Spleen (tissue), 11 donors: ENCODE measurements around the gene NISCH. TPM values are rescaled to one million over a fixed set of nuclear protein-coding genes. Genes with fewer than 3 reads are reported as not detected.

ENCODE experiments used
- DNase-seq: peaks from one replicate; pipeline ENCODE4 v3.0.0-alpha.2; 2020
- H3K27ac ChIP-seq, 8 donors: fragments of 200-600 bp; sonication (generic) in 7 of 8; 1 replicate in 4 of 8; 2 replicates in 4 of 8; pipeline versions ENCODE4 v1.5.0 to v1.8.0; 2016 to 2021; ENCODE audit warnings: inconsistent platforms in 4 of 8, mild to moderate bottlenecking in 4 of 8, moderate library complexity in 1 of 8
- H3K27me3 ChIP-seq, 7 donors: fragments of 200-600 bp; sonication (generic) in 6 of 7; replicated peaks in 1 of 7; 1 replicate in 4 of 7; 2 replicates in 3 of 7; pipeline versions ENCODE4 v1.5.0 to v1.8.0; 2016 to 2021; ENCODE audit warnings: inconsistent platforms in 3 of 7, mild to moderate bottlenecking in 1 of 7
- H3K36me3 ChIP-seq, 6 donors: fragments of 200-600 bp; sonication (generic) in 5 of 6; 1 replicate in 4 of 6; 2 replicates in 2 of 6; pipeline versions ENCODE4 v1.5.0 to v1.8.0; 2016 to 2021; ENCODE audit warnings: inconsistent platforms in 2 of 6
- H3K4me1 ChIP-seq, 6 donors: fragments of 200-600 bp; sonication (generic) in 5 of 6; 1 replicate in 3 of 6; 2 replicates in 3 of 6; pipeline versions ENCODE4 v1.5.0 to v1.8.0; 2016 to 2021; ENCODE audit warnings: inconsistent platforms in 3 of 6
- H3K4me3 ChIP-seq, 8 donors: fragments of 200-600 bp; sonication (generic) in 7 of 8; 1 replicate in 4 of 8; 2 replicates in 4 of 8; pipeline versions ENCODE4 v1.5.0 to v1.8.0; 2016 to 2021; ENCODE audit warnings: inconsistent platforms in 4 of 8, mild to moderate bottlenecking in 4 of 8, moderate library complexity in 2 of 8
- H3K9me3 ChIP-seq, 8 donors: fragments of 200-600 bp; sonication (generic) in 7 of 8; 1 replicate in 4 of 8; 2 replicates in 4 of 8; pipeline versions ENCODE4 v1.5.0 to v1.8.0; 2016 to 2021; ENCODE audit warnings: inconsistent platforms in 4 of 8
- CTCF ChIP-seq, 11 experiments: fragments of 200-600 bp in 7 of 11; fragments of 450-650 bp in 4 of 11; sonication (generic) in 4 of 11; IDR thresholded peaks in 8 of 11; conservative IDR thresholded peaks in 3 of 11; 1 replicate in 7 of 11; 2 replicates in 4 of 11; pipeline versions ENCODE4 v1.4.0 to v1.8.0; 2016 to 2021; ENCODE audit warnings: antibody characterized with exemption in 11 of 11, inconsistent platforms in 4 of 11, mild to moderate bottlenecking in 1 of 11
- POLR2A ChIP-seq, 3 donors: fragments of 450-650 bp; IDR thresholded peaks; one replicate each; pipeline ENCODE4 v1.5.1; 2017; ENCODE audit warnings: antibody characterized with exemption in 3 of 3, mild to moderate bottlenecking in 1 of 3
- POLR2AphosphoS5 ChIP-seq, 3 donors: sonication (generic); formaldehyde crosslinking; IDR thresholded peaks; one replicate each; pipeline ENCODE4 v1.5.1; 2017; ENCODE audit warnings: antibody characterized with exemption in 3 of 3
- WGBS, 5 donors: extraction: QIAGEN DNeasy Blood & Tissue Kit in 3 of 5; methylation state at CpG; one replicate each; pipeline versions ENCODE4 v1.1.5 to v1.1.7; 2013 to 2018; 5-methylcytosine and 5-hydroxymethylcytosine counted together
- intact Hi-C: fragments of 100-400 bp; cut with DNase I; formaldehyde crosslinking; loops from one replicate; pipeline ENCODE4 v1.15.0; 2023; ENCODE audit warnings: low total_unique reads
- polyA plus RNA-seq, 3 donors: library from polyadenylated mRNA; stranded (reverse); fragments of 200-250 nt; gene quantifications; one replicate each; pipeline ENCODE4 v1.2.1, GENCODE V29; 2013
- total RNA-seq, 7 donors: library from RNA; depleted of rRNA in 3 of 7; stranded (reverse); fragments of >200 nt in 3 of 7; fragmentation: NEBNext Ultra II Directional in 4 of 7; extraction: Animal tissue kit (Norgen Biotek cat#: 25700) in 4 of 7; gene quantifications; one replicate each; pipeline versions ENCODE4 v1.1.0 to v1.2.1, GENCODE V29; 2016 to 2021
- donor health status: healthy with polysubstance abuse.
- donor health status: DM: no; HTN: no; CAD: no; lungs with moderate emphysema.
- donor health status: DM: no; HTN: no; CAD: no.
- donor health status: Bipolar disorder and iron deficiency.
- donor health status: healthy.
- donor health status: DM: no; HTN: no; CAD: no.
- donor health status: DM: yes; HTN: yes; CAD: no.

The NISCH gene
- total and polyA plus RNA-seq, 10 donors: 18.9 to 92.7 (median 78.8) TPM

- Histone ChIP-seq H3K4me3 (no peak overlapping the region), H3K4me1 (no peaks in the 10 kb centered on the region), H3K27me3 (no peaks in the 10 kb centered on the region), H3K9me3 (no peaks in the 10 kb centered on the region), H3K27ac (no peak overlapping the region), H3K36me3 (peaks cover 0 to 100% (median 24%) of the 10 kb centered on the region in 6 donors)
- TF ChIP-seq POLR2AphosphoS5 (IDR thresholded peaks at IDR 0.05) (no peak), POLR2A (IDR thresholded peaks at IDR 0.05) (no peak), CTCF (IDR thresholded peaks at IDR 0.05 in 8 of 11, conservative IDR thresholded peaks at IDR 0.05 in 3 of 11) (no peak)
- intact Hi-C loops: no loop called here
- 76 to 96% (median 87%) methylated on average over 5 of the region's 5 CpGs for WGBS, 5 donors
- no peak for DNase-seq
Observed at GRCh38 chr3:52507359-52507758, 52.0 kb downstream of the NISCH start.

GRCh38 chr3:52509753-52510328 is 54.4 kb downstream of the NISCH start:
- intact Hi-C loops: no loop called here
- no peak for DNase-seq
- TF ChIP-seq POLR2A (IDR thresholded peaks at IDR 0.05) (no peak), CTCF (IDR thresholded peaks at IDR 0.05 in 8 of 11, conservative IDR thresholded peaks at IDR 0.05 in 3 of 11) (no peak), POLR2AphosphoS5 (IDR thresholded peaks at IDR 0.05) (peak in 2 of 3 donors; percentile 27 to 50)
- Histone ChIP-seq H3K27ac (no peak overlapping the region), H3K27me3 (no peaks in the 10 kb centered on the region), H3K36me3 (peaks cover 0 to 100% (median 29%) of the 10 kb centered on the region in 6 donors), H3K4me1 (peaks cover 0 to 6% (median 0%) of the 10 kb centered on the region in 6 donors), H3K9me3 (no peaks in the 10 kb centered on the region), H3K4me3 (no peak overlapping the region)
- WGBS, 5 donors: 79 to 88% (median 83%) methylated on average over 8 to 12 of the region's 12 CpGs

GRCh38 chr3:52511509-52511908 is 56.1 kb downstream of the NISCH start:
- no peak for DNase-seq
- H3K4me1 ChIP-seq: peaks cover 0 to 6% (median 0%) of the 10 kb centered on the region in 6 donors
- H3K9me3 ChIP-seq: no peaks in the 10 kb centered on the region
- H3K36me3 ChIP-seq: peaks cover 0 to 100% (median 27%) of the 10 kb centered on the region in 6 donors
- intact Hi-C loops: no loop called here
- H3K27me3 ChIP-seq: no peaks in the 10 kb centered on the region
- no peak for TF ChIP-seq POLR2A (IDR thresholded peaks at IDR 0.05)
- TF ChIP-seq POLR2AphosphoS5 (IDR thresholded peaks at IDR 0.05): peak in 1 of 3 donors; percentile 58
- H3K27ac ChIP-seq: no peak overlapping the region
- 88 to 93% (median 89%) methylated on average over 7 of the region's 7 CpGs for WGBS, 5 donors
- H3K4me3 ChIP-seq: no peak overlapping the region

GRCh38 chr3:52512105-52512504 is 56.7 kb downstream of the NISCH start:
- TF ChIP-seq POLR2A (IDR thresholded peaks at IDR 0.05) (no peak), CTCF (IDR thresholded peaks at IDR 0.05 in 8 of 11, conservative IDR thresholded peaks at IDR 0.05 in 3 of 11) (no peak), POLR2AphosphoS5 (IDR thresholded peaks at IDR 0.05) (no peak)
- 64 to 84% (median 69%) methylated on average over 7 to 8 of the region's 8 CpGs for WGBS, 5 donors
- Histone ChIP-seq H3K27me3 (no peaks in the 10 kb centered on the region), H3K4me3 (no peak overlapping the region), H3K4me1 (peaks cover 0 to 6% (median 0%) of the 10 kb centered on the region in 6 donors), H3K36me3 (peaks cover 0 to 100% (median 27%) of the 10 kb centered on the region in 6 donors), H3K9me3 (no peaks in the 10 kb centered on the region), H3K27ac (no peak overlapping the region)
- no peak for DNase-seq
- intact Hi-C loops: no loop called here
